Measurements from ENCODE around the gene C4A. TPM values are rescaled to one million over a fixed set of nuclear protein-coding genes. Genes with fewer than 3 reads are reported as not detected.
"Not testable (repeated sequence)": the region's sequence is repeated elsewhere in the genome, so short reads cannot be mapped to it uniquely, and the experiment has no call there.

The C4A gene
- total RNA-seq, 1 experiment from 2014 or later = 13.1 TPM

GRCh38 chr6:32003301-32003700 lies 21.4 kb downstream of the C4A start:
- H3K27ac Mint-ChIP-seq (ENCODE audit: unreplicated experiment); intact Hi-C loops (cut with micrococcal nuclease; ENCODE audit: unreplicated experiment); H3K9me3 Mint-ChIP-seq (ENCODE audit: low read depth, unreplicated experiment); BruUV-seq (replicated peaks); DNase-seq; H3K36me3 Mint-ChIP-seq (ENCODE audit: insufficient read depth, unreplicated experiment); CTCF ChIA-PET; H3K4me1 Mint-ChIP-seq (ENCODE audit: low read depth, unreplicated experiment); H3K4me3 Mint-ChIP-seq (ENCODE audit: low read depth, unreplicated experiment): not testable (repeated sequence)
- H3K27me3 Mint-ChIP-seq (ENCODE audit: unreplicated experiment) = peaks cover 32% of the 10 kb centered on the region

DNA sequence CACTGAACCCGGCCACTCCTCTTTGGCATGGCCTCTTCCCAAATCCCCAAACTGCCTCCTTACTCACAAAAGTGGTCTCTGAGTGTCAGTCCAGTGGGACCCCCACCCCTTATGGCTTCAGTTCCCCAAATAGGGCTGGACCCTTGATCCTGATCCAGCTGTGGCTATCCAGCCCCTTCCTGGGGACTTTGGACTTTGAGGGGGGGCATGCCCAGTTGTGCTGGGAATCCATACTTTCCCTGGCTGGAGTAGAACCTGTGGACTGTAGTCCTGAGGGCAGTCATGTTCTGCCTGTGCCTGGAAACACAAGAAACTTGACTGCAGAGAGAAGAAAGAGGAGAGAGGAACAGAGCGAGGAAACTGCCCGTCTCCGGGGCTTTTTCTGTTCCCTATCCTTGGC lies 22.5 kb downstream of the C4A start:
- H3K36me3 Mint-ChIP-seq (ENCODE audit: insufficient read depth, unreplicated experiment); H3K4me3 Mint-ChIP-seq (ENCODE audit: low read depth, unreplicated experiment); H3K9me3 Mint-ChIP-seq (ENCODE audit: low read depth, unreplicated experiment); CTCF ChIA-PET; intact Hi-C loops (cut with micrococcal nuclease; ENCODE audit: unreplicated experiment); BruUV-seq (replicated peaks); H3K4me1 Mint-ChIP-seq (ENCODE audit: low read depth, unreplicated experiment); H3K27ac Mint-ChIP-seq (ENCODE audit: unreplicated experiment): not testable (repeated sequence)
- DNase-seq = peak; percentile 2
- peaks cover 32% of the 10 kb centered on the region for H3K27me3 Mint-ChIP-seq (ENCODE audit: unreplicated experiment)

- H3K36me3 Mint-ChIP-seq (ENCODE audit: insufficient read depth, unreplicated experiment); H3K4me3 Mint-ChIP-seq (ENCODE audit: low read depth, unreplicated experiment); H3K9me3 Mint-ChIP-seq (ENCODE audit: low read depth, unreplicated experiment); intact Hi-C loops (cut with micrococcal nuclease; ENCODE audit: unreplicated experiment); H3K4me1 Mint-ChIP-seq (ENCODE audit: low read depth, unreplicated experiment); H3K27ac Mint-ChIP-seq (ENCODE audit: unreplicated experiment); CTCF ChIA-PET: not testable (repeated sequence)
- TSS peak; percentile 34 for BruUV-seq (replicated peaks)
- peaks cover 32% of the 10 kb centered on the region for H3K27me3 Mint-ChIP-seq (ENCODE audit: unreplicated experiment)
- peak; percentile 2 for DNase-seq
These were observed 23.1 kb downstream of the C4A start for GRCh38 chr6:32004864-32005537.

DNA sequence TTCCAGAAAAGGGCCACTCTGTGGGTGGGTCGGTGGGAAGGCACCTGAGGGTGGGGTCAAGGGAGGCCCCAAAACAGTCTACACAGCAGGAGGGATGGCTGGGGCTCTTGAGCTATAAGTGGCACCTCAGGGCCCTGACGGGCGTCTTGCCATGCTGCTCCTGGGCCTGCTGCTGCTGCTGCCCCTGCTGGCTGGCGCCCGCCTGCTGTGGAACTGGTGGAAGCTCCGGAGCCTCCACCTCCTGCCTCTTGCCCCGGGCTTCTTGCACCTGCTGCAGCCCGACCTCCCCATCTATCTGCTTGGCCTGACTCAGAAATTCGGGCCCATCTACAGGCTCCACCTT lies 23.7 kb downstream of the C4A start:
- CTCF ChIA-PET = not testable (repeated sequence)

DNA sequence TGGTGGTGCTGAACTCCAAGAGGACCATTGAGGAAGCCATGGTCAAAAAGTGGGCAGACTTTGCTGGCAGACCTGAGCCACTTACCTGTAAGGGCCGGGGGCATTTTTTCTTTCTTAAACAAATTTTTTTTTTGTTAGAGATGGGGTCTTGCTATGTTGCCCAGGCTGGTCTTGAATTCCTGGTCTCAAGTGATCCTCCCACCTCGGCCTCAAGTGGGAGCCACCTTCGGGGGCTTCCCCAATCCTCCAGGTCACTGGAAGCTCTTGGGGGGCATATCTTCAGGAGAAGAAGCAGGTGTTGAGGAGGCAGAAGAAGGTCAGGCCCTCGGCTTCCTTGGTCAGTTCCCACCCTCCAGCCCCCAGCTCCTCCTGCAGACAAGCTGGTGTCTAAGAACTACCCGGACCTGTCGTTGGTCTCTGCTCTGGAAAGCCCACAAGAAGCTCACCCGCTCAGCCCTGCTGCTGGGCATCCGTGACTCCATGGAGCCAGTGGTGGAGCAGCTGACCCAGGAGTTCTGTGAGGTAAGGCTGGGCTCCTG lies 24.2 kb downstream of the C4A start:
- H3K9me3 Mint-ChIP-seq (ENCODE audit: low read depth, unreplicated experiment); CTCF ChIA-PET; H3K4me1 Mint-ChIP-seq (ENCODE audit: low read depth, unreplicated experiment); intact Hi-C loops (cut with micrococcal nuclease; ENCODE audit: unreplicated experiment); H3K36me3 Mint-ChIP-seq (ENCODE audit: insufficient read depth, unreplicated experiment); H3K27ac Mint-ChIP-seq (ENCODE audit: unreplicated experiment); H3K4me3 Mint-ChIP-seq (ENCODE audit: low read depth, unreplicated experiment); BruUV-seq (replicated peaks): not testable (repeated sequence)
- DNase-seq = peak; percentile 4
- H3K27me3 Mint-ChIP-seq (ENCODE audit: unreplicated experiment) = peaks cover 32% of the 10 kb centered on the region

More for the DNA sequence above, 23.7 kb downstream of the C4A start:
- H3K27ac Mint-ChIP-seq (ENCODE audit: unreplicated experiment); BruUV-seq (replicated peaks); intact Hi-C loops (cut with micrococcal nuclease; ENCODE audit: unreplicated experiment); H3K9me3 Mint-ChIP-seq (ENCODE audit: low read depth, unreplicated experiment); H3K4me3 Mint-ChIP-seq (ENCODE audit: low read depth, unreplicated experiment); H3K36me3 Mint-ChIP-seq (ENCODE audit: insufficient read depth, unreplicated experiment); H3K4me1 Mint-ChIP-seq (ENCODE audit: low read depth, unreplicated experiment): not testable (repeated sequence)
- H3K27me3 Mint-ChIP-seq (ENCODE audit: unreplicated experiment) = peaks cover 32% of the 10 kb centered on the region
- DNase-seq = peak; percentile 8

GRCh38 chr6:32007086-32007485 lies 25.2 kb downstream of the C4A start:
- H3K36me3 Mint-ChIP-seq (ENCODE audit: insufficient read depth, unreplicated experiment); H3K9me3 Mint-ChIP-seq (ENCODE audit: low read depth, unreplicated experiment); H3K4me1 Mint-ChIP-seq (ENCODE audit: low read depth, unreplicated experiment); intact Hi-C loops (cut with micrococcal nuclease; ENCODE audit: unreplicated experiment); H3K4me3 Mint-ChIP-seq (ENCODE audit: low read depth, unreplicated experiment); BruUV-seq (replicated peaks); H3K27ac Mint-ChIP-seq (ENCODE audit: unreplicated experiment); CTCF ChIA-PET: not testable (repeated sequence)
- peak; percentile 1 for DNase-seq
- H3K27me3 Mint-ChIP-seq (ENCODE audit: unreplicated experiment) = peaks cover 32% of the 10 kb centered on the region

- H3K9me3 Mint-ChIP-seq (ENCODE audit: low read depth, unreplicated experiment); H3K4me1 Mint-ChIP-seq (ENCODE audit: low read depth, unreplicated experiment); BruUV-seq (replicated peaks); intact Hi-C loops (cut with micrococcal nuclease; ENCODE audit: unreplicated experiment); H3K36me3 Mint-ChIP-seq (ENCODE audit: insufficient read depth, unreplicated experiment); CTCF ChIA-PET; DNase-seq; H3K4me3 Mint-ChIP-seq (ENCODE audit: low read depth, unreplicated experiment); H3K27ac Mint-ChIP-seq (ENCODE audit: unreplicated experiment): not testable (repeated sequence)
- peaks cover 32% of the 10 kb centered on the region for H3K27me3 Mint-ChIP-seq (ENCODE audit: unreplicated experiment)
These were observed 26.2 kb downstream of the C4A start for GRCh38 chr6:32008037-32008436.

- not testable (repeated sequence) for H3K27ac Mint-ChIP-seq (ENCODE audit: unreplicated experiment)
These were observed 26.8 kb downstream of the C4A start for GRCh38 chr6:32008616-32009015.

GRCh38 chr6:32009537-32009936 lies 27.7 kb downstream of the C4A start:
- H3K36me3 Mint-ChIP-seq (ENCODE audit: insufficient read depth, unreplicated experiment); H3K9me3 Mint-ChIP-seq (ENCODE audit: low read depth, unreplicated experiment); H3K4me1 Mint-ChIP-seq (ENCODE audit: low read depth, unreplicated experiment); BruUV-seq (replicated peaks); H3K4me3 Mint-ChIP-seq (ENCODE audit: low read depth, unreplicated experiment); intact Hi-C loops (cut with micrococcal nuclease; ENCODE audit: unreplicated experiment); CTCF ChIA-PET; H3K27ac Mint-ChIP-seq (ENCODE audit: unreplicated experiment): not testable (repeated sequence)
- peaks cover 28% of the 10 kb centered on the region for H3K27me3 Mint-ChIP-seq (ENCODE audit: unreplicated experiment)
- DNase-seq = peak; percentile 0

More at GRCh38 chr6:32008616-32009015, 26.8 kb downstream of the C4A start:
- peaks cover 32% of the 10 kb centered on the region for H3K27me3 Mint-ChIP-seq (ENCODE audit: unreplicated experiment)
- H3K36me3 Mint-ChIP-seq (ENCODE audit: insufficient read depth, unreplicated experiment); H3K4me3 Mint-ChIP-seq (ENCODE audit: low read depth, unreplicated experiment); BruUV-seq (replicated peaks); intact Hi-C loops (cut with micrococcal nuclease; ENCODE audit: unreplicated experiment); H3K9me3 Mint-ChIP-seq (ENCODE audit: low read depth, unreplicated experiment); H3K4me1 Mint-ChIP-seq (ENCODE audit: low read depth, unreplicated experiment): not testable (repeated sequence)
- CTCF ChIA-PET = interaction anchor here (0.6 kb wide), 1 partner anchor 994 kb away, joined by 4 read pairs; no protein-coding TSS in a partner anchor
- DNase-seq = peak; percentile 0

- peaks cover 13% of the 10 kb centered on the region for H3K27me3 Mint-ChIP-seq (ENCODE audit: unreplicated experiment)
- H3K36me3 Mint-ChIP-seq (ENCODE audit: insufficient read depth, unreplicated experiment); intact Hi-C loops (cut with micrococcal nuclease; ENCODE audit: unreplicated experiment); CTCF ChIA-PET; H3K4me3 Mint-ChIP-seq (ENCODE audit: low read depth, unreplicated experiment); H3K9me3 Mint-ChIP-seq (ENCODE audit: low read depth, unreplicated experiment); H3K4me1 Mint-ChIP-seq (ENCODE audit: low read depth, unreplicated experiment); H3K27ac Mint-ChIP-seq (ENCODE audit: unreplicated experiment); BruUV-seq (replicated peaks): not testable (repeated sequence)
- peak; percentile 1 for DNase-seq
These were observed 29.1 kb downstream of the C4A start for GRCh38 chr6:32010856-32011530.

Measured in Calu3 (cell line).